Measurements from ENCODE around the gene ANKFN1.

Gene ANKFN1

GRCh38 chr17:56177361-56177760 lies 24.1 kb downstream of the ANKFN1 start:
- no peak overlapping the region for H3K4me3 ChIP-seq (ENCODE audit: low read depth, low read length)
- TF ChIP-seq CTCF (IDR thresholded peaks at IDR 0.05; ENCODE audit: low read depth, low read length): no peak

DNA sequence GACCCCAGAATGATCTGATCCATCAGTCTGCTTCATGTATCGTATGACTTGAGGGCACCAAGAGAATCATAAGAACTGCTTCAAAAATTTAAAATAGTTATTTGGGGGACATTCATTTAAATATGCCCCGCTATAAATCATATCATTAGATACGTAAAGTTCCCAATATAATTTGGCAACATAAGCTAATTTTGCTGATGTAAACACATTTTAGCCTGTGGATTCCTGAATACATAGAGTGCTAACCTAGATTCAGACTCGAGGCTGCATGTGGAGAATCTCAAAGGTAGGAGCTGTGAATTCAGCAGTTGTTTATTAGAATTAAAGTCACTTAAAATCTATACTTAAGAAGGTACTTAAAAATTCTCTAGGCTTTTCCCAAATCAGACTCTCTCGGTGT lies 24.9 kb downstream of the ANKFN1 start:
- H3K4me3 ChIP-seq (ENCODE audit: low read depth, low read length): no peak overlapping the region
- TF ChIP-seq CTCF (IDR thresholded peaks at IDR 0.05; ENCODE audit: low read depth, low read length): no peak

DNA sequence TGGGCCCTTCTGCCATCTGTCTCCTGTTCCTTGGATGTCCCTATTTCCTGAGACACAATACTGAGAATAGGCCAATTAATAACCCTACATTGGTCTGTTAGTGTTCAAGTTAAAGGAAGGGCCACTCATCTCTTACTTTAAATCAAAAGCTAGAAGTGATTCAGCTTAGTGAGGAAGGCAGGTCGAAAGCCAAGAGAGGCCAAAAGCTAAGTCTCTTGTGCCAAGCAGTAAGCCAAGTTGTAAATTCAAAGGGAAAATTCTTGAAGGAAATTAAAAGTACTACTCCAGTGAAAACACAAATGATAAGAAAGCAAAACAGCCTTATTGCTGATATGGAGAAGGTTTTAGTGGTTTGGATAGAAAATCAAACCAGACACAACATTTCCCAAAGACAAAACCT lies 28.8 kb downstream of the ANKFN1 start:
- no peak overlapping the region for H3K4me3 ChIP-seq (ENCODE audit: low read depth, low read length)
- TF ChIP-seq CTCF (IDR thresholded peaks at IDR 0.05; ENCODE audit: low read depth, low read length): no peak

- H3K4me3 ChIP-seq (ENCODE audit: low read depth, low read length): no peak overlapping the region
Observed at GRCh38 chr17:56184650-56185049, 31.4 kb downstream of the ANKFN1 start.

GRCh38 chr17:56185491-56186221 lies 32.4 kb downstream of the ANKFN1 start:
- no peak for TF ChIP-seq CTCF (IDR thresholded peaks at IDR 0.05; ENCODE audit: low read depth, low read length)
- peak overlapping the region; percentile 17; the same call in 1 of the 2 replicates for H3K4me3 ChIP-seq (ENCODE audit: low read depth, low read length)

More at GRCh38 chr17:56184650-56185049, 31.4 kb downstream of the ANKFN1 start:
- no peak for TF ChIP-seq CTCF (IDR thresholded peaks at IDR 0.05; ENCODE audit: low read depth, low read length)

DNA sequence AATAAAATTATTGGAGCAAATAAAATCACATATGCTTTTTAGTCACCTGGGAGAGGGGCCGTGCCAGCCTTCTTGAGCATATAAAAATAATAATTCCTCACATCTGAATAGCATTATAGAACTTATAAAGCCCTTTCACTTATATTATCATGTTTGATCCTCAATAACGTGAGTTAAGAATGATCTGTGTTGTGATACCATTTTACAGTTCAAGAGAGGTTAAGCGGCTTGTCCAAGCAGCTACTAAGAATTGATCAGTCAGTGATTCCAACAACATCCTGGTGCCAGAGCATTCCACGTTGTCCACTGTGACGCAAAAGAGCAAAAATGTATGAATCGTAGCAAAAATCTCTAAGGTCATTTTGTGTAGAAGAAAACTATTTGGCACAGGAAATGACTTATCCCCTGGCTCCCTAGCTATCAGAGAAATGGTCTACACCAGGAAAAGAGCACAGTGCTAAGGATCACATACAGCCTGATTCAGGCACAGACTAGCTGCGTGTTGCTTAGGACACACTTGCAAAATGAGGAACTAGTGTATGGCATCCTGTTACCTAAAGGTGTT lies 33.0 kb downstream of the ANKFN1 start:
- no peak for TF ChIP-seq CTCF (IDR thresholded peaks at IDR 0.05; ENCODE audit: low read depth, low read length)
- H3K4me3 ChIP-seq (ENCODE audit: low read depth, low read length): peak overlapping the region; percentile 17; the same call in 1 of the 2 replicates

- no peak overlapping the region for H3K4me3 ChIP-seq (ENCODE audit: low read depth, low read length)
- no peak for TF ChIP-seq CTCF (IDR thresholded peaks at IDR 0.05; ENCODE audit: low read depth, low read length)
Observed at GRCh38 chr17:56203430-56203829, 50.2 kb downstream of the ANKFN1 start.

Data from WI38 (cell line).